ENCODE data around the gene SHB.

SHB gene

GRCh38 chr9:37876376-37876775 lies 192.7 kb downstream of the SHB start:
- DNase-seq = no peak

GRCh38 chr9:37873955-37874354 lies 195.1 kb downstream of the SHB start:
- DNase-seq = no peak

GRCh38 chr9:37870799-37871176 lies 198.2 kb downstream of the SHB start:
- no peak for DNase-seq

- DNase-seq = no peak
Measured at GRCh38 chr9:37870081-37870798, 198.8 kb downstream of the SHB start.

Measured in 8988T (cell line).